Measurements from ENCODE around the gene SAMMSON.

The SAMMSON gene

DNA sequence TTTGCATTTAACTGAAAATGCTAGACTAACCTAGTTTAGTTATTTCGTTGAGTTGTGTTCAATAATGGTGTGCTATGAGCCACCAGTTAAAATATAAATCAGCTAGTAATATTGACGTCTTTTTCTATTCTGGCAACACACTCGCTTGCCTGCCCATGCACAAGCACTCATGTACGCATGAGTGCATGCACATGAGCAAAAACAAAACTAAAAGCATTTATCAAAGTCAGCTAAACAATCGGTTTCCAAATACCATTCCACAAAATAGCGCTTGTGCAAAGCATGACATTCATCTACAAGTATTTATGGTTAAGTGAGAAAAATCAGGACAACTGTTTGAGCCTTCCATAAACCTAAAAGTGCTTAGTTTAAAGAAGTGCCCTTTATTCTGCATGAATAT lies 13.1 kb upstream of the SAMMSON start:
- H3K27me3 ChIP-seq (ENCODE audit: insufficient read depth, poor library complexity, severe bottlenecking) = no peaks in the 10 kb centered on the region

DNA sequence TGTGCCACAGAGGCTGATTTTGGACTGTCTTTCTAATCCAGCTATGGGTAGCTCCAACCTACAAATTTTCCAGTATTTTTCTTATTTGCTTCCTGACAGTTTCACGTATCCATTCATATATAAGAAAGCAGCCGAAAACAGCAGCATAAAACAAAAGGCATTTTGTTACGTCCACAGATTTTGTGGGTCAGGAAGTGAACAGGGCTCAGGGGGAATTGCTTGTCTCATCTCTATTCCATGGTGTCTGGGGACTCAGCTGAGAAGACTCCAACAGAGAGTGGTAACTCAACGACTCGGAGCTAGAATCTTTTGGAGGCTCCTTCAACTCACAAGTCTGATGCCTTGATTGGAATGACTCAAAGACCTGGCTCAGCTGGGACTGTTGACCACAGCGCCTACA lies 11.7 kb upstream of the SAMMSON start:
- DNase-seq (ENCODE audit: low read depth in 1 of 2, low spot score in 1 of 2) = no peak
- Histone ChIP-seq H3K4me3 (replicated peaks; ENCODE audit: insufficient read depth, low read length) (no peak overlapping the region), H3K27me3 (ENCODE audit: insufficient read depth, poor library complexity, severe bottlenecking) (no peaks in the 10 kb centered on the region), H3K27ac (replicated peaks) (no peak overlapping the region)
- TF ChIP-seq POLR2AphosphoS5 (IDR thresholded peaks at IDR 0.05; ENCODE audit: low read depth) (no peak), SPI1 (IDR thresholded peaks at IDR 0.05; ENCODE audit: borderline replicate concordance, low read depth) (no peak), GABPA (IDR thresholded peaks at IDR 0.05; ENCODE audit: low read depth) (no peak)
- TF ChIP-seq, protein P1, sequence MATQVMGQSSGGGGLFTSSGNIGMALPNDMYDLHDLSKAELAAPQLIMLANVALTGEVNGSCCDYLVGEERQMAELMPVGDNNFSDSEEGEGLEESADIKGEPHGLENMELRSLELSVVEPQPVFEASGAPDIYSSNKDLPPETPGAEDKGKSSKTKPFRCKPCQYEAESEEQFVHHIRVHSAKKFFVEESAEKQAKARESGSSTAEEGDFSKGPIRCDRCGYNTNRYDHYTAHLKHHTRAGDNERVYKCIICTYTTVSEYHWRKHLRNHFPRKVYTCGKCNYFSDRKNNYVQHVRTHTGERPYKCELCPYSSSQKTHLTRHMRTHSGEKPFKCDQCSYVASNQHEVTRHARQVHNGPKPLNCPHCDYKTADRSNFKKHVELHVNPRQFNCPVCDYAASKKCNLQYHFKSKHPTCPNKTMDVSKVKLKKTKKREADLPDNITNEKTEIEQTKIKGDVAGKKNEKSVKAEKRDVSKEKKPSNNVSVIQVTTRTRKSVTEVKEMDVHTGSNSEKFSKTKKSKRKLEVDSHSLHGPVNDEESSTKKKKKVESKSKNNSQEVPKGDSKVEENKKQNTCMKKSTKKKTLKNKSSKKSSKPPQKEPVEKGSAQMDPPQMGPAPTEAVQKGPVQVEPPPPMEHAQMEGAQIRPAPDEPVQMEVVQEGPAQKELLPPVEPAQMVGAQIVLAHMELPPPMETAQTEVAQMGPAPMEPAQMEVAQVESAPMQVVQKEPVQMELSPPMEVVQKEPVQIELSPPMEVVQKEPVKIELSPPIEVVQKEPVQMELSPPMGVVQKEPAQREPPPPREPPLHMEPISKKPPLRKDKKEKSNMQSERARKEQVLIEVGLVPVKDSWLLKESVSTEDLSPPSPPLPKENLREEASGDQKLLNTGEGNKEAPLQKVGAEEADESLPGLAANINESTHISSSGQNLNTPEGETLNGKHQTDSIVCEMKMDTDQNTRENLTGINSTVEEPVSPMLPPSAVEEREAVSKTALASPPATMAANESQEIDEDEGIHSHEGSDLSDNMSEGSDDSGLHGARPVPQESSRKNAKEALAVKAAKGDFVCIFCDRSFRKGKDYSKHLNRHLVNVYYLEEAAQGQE (IDR thresholded peaks at IDR 0.05; ENCODE audit: insufficient replicate concordance, low read depth) = no peak
- TF ChIP-seq, protein P2, sequence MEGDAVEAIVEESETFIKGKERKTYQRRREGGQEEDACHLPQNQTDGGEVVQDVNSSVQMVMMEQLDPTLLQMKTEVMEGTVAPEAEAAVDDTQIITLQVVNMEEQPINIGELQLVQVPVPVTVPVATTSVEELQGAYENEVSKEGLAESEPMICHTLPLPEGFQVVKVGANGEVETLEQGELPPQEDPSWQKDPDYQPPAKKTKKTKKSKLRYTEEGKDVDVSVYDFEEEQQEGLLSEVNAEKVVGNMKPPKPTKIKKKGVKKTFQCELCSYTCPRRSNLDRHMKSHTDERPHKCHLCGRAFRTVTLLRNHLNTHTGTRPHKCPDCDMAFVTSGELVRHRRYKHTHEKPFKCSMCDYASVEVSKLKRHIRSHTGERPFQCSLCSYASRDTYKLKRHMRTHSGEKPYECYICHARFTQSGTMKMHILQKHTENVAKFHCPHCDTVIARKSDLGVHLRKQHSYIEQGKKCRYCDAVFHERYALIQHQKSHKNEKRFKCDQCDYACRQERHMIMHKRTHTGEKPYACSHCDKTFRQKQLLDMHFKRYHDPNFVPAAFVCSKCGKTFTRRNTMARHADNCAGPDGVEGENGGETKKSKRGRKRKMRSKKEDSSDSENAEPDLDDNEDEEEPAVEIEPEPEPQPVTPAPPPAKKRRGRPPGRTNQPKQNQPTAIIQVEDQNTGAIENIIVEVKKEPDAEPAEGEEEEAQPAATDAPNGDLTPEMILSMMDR (IDR thresholded peaks at IDR 0.05; ENCODE audit: insufficient read depth, low read length) = no peak

More for the DNA sequence above, 13.1 kb upstream of the SAMMSON start:
- no peak for DNase-seq (ENCODE audit: low read depth in 1 of 2, low spot score in 1 of 2)
- Histone ChIP-seq H3K4me3 (replicated peaks; ENCODE audit: insufficient read depth, low read length) (no peak overlapping the region), H3K27ac (replicated peaks) (no peak overlapping the region)
- TF ChIP-seq GABPA (IDR thresholded peaks at IDR 0.05; ENCODE audit: low read depth) (no peak), POLR2AphosphoS5 (IDR thresholded peaks at IDR 0.05; ENCODE audit: low read depth) (no peak), SPI1 (IDR thresholded peaks at IDR 0.05; ENCODE audit: borderline replicate concordance, low read depth) (no peak)
- TF ChIP-seq, protein P1 (IDR thresholded peaks at IDR 0.05; ENCODE audit: insufficient replicate concordance, low read depth) = no peak
- TF ChIP-seq, protein P2 (IDR thresholded peaks at IDR 0.05; ENCODE audit: insufficient read depth, low read length) = no peak

DNA sequence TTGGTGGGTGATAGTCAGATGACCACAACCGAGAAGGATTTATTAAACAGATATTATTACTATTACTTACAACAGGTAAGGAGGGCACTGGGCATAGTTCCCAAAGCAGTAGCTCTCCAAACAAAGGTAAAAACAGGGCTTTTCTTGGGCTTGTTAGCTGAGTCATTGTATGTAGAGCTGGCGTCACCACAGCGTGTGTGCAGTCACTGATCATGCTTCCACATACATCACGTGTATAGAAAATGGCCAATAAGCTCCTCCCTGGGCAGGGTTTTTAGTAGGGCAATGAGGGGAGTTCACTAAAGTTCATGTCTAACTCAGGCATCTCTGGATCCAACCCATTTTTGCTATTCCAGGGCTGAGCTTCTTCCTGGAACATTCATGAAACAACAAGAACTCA lies 5.8 kb upstream of the SAMMSON start:
- no peak overlapping the region for H3K4me3 ChIP-seq (replicated peaks; ENCODE audit: insufficient read depth, low read length)
- DNase-seq (ENCODE audit: low read depth in 1 of 2, low spot score in 1 of 2) = no peak
- TF ChIP-seq, protein P1 (IDR thresholded peaks at IDR 0.05; ENCODE audit: insufficient replicate concordance, low read depth) = no peak
- TF ChIP-seq GABPA (IDR thresholded peaks at IDR 0.05; ENCODE audit: low read depth) (no peak), SPI1 (IDR thresholded peaks at IDR 0.05; ENCODE audit: borderline replicate concordance, low read depth) (no peak), POLR2AphosphoS5 (IDR thresholded peaks at IDR 0.05; ENCODE audit: low read depth) (no peak)
- TF ChIP-seq, protein P2 (IDR thresholded peaks at IDR 0.05; ENCODE audit: insufficient read depth, low read length) = no peak

More for the DNA sequence above, 5.8 kb upstream of the SAMMSON start:
- no peak overlapping the region for H3K27ac ChIP-seq (replicated peaks)
- no peaks in the 10 kb centered on the region for H3K27me3 ChIP-seq (ENCODE audit: insufficient read depth, poor library complexity, severe bottlenecking)
